Thyroid gland (tissue), 4 donors: ENCODE data around the gene JPT2. TPM values are rescaled to one million over a fixed set of nuclear protein-coding genes. Genes with fewer than 3 reads are reported as not detected.
A peak's percentile ranks its signal among the peaks of the same experiment; 100 is the strongest.

Experiments
- DNase-seq, 2 donors: peaks; one replicate each; pipeline ENCODE4 v3.0.0-alpha.2; 2019
- H3K27ac ChIP-seq, 3 donors: fragments of 200-600 bp; sonication (generic); 1 replicate in 2 of 3; 2 replicates in 1 of 3; pipeline ENCODE4 v1.5.1; 2016 to 2019; ENCODE audit warnings: mild to moderate bottlenecking in 1 of 3, moderate library complexity in 1 of 3
- H3K27me3 ChIP-seq: fragments of 200-600 bp; sonication (generic); one replicate; pipeline ENCODE4 v1.5.1; 2019
- H3K36me3 ChIP-seq, 2 donors: fragments of 200-600 bp; sonication (generic); one replicate each; pipeline ENCODE4 v1.5.1; 2016 to 2019
- H3K4me1 ChIP-seq, 2 donors: fragments of 200-600 bp; sonication (generic); one replicate each; pipeline ENCODE4 v1.5.1; 2017 to 2019
- H3K4me3 ChIP-seq, 3 donors: fragments of 200-600 bp; sonication (generic); replicated peaks in 1 of 3; 1 replicate in 2 of 3; 2 replicates in 1 of 3; pipeline ENCODE4 v1.5.1; 2016; ENCODE audit warnings: mild to moderate bottlenecking in 1 of 3
- H3K9me3 ChIP-seq: fragments of 200-600 bp; sonication (generic); one replicate; pipeline ENCODE4 v1.5.1; 2017
- POLR2A ChIP-seq, 2 donors: fragments of 450-650 bp; IDR thresholded peaks; one replicate each; pipeline ENCODE4 v1.6.1; 2017; ENCODE audit warnings: antibody characterized with exemption in 2 of 2, mild to moderate bottlenecking in 2 of 2, moderate library complexity in 1 of 2
- WGBS, 2 donors: methylation state at CpG; one replicate each; pipeline ENCODE4 v1.1.5; 2017; 5-methylcytosine and 5-hydroxymethylcytosine counted together
- intact Hi-C: fragments of 100-400 bp; cut with DNase I; formaldehyde crosslinking; loops from one replicate; pipeline ENCODE4 v1.15.1; 2023
- total RNA-seq, 4 donors: library from RNA; depleted of rRNA; stranded (reverse); fragments of >200 nt; gene quantifications; one replicate each; pipeline ENCODE4 v1.2.3, GENCODE V29; 2016
- TF ChIP-seq, protein P1 (sequence below), 6 experiments: fragments of 200-600 bp in 3 of 6; fragments of 450-650 bp in 3 of 6; sonication (generic) in 3 of 6; IDR thresholded peaks; one replicate each; pipeline ENCODE4 v1.5.1; 2016 to 2019; ENCODE audit warnings: antibody characterized with exemption in 6 of 6, mild to moderate bottlenecking in 2 of 6, inconsistent platforms in 1 of 6, moderate library complexity in 1 of 6

JPT2 gene
- total RNA-seq, 4 donors from 2014 or later: 30.8 to 50.3 (median 44.9) TPM

DNA sequence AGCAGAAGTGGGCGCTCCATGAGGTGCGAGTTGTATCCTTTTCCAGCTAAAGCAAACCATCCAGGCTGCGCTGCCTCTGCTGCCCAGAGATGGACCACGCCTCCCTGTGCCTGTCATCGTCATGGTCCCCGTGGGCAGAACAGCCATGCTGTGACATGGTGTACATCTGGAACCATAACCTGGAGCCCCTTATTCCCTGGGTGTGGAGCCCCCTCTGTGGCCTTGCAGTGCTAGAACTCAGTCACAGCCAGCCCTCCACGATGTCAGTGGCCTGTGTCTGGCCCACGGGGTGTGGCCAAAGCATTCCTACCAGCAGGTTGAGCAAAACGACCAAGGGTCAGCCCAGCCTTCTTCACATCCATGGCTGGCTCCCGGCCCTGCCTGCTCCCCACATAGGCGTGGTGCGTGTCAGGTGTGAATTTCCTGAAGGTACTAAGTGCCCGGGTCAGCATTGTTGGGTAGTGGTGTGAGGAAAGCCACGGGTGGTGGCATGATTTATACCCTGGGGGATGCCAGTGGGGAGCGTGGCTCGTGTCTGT is 22.7 kb upstream of the JPT2 start:
- no peak for DNase-seq
- Histone ChIP-seq H3K27ac (no peak overlapping the region), H3K9me3 (no peaks in the 10 kb centered on the region), H3K36me3 (peaks cover 58 to 62% of the 10 kb centered on the region in 2 donors), H3K4me3 (no peak overlapping the region), H3K4me1 (no peaks in the 10 kb centered on the region), H3K27me3 (no peaks in the 10 kb centered on the region)
- TF ChIP-seq POLR2A (IDR thresholded peaks at IDR 0.05): no peak
- TF ChIP-seq, protein P1, sequence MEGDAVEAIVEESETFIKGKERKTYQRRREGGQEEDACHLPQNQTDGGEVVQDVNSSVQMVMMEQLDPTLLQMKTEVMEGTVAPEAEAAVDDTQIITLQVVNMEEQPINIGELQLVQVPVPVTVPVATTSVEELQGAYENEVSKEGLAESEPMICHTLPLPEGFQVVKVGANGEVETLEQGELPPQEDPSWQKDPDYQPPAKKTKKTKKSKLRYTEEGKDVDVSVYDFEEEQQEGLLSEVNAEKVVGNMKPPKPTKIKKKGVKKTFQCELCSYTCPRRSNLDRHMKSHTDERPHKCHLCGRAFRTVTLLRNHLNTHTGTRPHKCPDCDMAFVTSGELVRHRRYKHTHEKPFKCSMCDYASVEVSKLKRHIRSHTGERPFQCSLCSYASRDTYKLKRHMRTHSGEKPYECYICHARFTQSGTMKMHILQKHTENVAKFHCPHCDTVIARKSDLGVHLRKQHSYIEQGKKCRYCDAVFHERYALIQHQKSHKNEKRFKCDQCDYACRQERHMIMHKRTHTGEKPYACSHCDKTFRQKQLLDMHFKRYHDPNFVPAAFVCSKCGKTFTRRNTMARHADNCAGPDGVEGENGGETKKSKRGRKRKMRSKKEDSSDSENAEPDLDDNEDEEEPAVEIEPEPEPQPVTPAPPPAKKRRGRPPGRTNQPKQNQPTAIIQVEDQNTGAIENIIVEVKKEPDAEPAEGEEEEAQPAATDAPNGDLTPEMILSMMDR (IDR thresholded peaks at IDR 0.05): no peak
- intact Hi-C loops: no loop called here
- WGBS, 2 donors: 91 to 94% methylated on average over 12 to 16 of the region's 16 CpGs

DNA sequence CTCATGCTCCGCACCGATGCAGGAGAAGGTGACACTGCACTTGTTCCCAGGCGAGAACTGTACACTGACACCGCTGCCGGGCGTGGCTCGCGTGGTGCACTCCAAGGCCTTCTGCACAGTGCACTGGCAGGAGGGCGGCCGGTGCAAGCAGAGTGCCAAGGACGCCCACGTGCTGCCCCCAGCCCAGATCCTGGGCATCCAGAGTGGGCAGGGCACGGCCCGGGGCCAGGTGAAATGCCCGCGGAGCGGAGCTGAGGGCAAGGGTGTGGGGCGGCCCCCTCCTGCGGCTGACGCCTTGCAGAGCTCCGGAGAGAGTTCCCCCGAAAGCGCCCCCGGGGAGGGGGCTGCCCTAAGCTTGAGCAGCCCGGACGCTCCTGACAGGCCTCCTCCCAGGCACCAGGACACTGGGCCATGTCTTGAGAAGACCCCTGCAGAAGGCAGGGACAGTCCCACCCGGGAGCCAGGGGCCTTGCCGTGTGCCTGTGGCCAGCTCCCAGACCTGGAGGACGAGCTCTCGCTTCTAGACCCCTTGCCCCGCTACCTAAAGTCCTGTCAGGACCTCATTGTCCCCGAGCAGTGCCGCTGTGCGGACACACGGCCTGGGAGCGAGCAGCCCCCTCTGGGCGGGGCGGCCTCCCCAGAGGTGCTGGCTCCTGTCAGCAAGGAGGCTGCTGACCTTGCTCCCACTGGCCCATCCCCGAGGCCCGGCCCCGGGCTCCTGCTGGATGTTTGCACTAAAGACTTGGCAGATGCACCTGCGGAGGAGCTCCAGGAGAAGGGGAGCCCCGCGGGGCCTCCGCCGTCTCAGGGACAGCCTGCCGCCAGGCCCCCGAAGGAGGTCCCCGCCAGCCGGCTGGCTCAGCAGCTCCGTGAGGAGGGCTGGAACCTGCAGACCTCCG is 21.9 kb upstream of the JPT2 start:
- DNase-seq: no peak
- Histone ChIP-seq H3K9me3 (no peaks in the 10 kb centered on the region), H3K27ac (no peak overlapping the region), H3K27me3 (no peaks in the 10 kb centered on the region), H3K4me1 (no peaks in the 10 kb centered on the region), H3K4me3 (no peak overlapping the region), H3K36me3 (peaks cover 58 to 69% of the 10 kb centered on the region in 2 donors)
- 96 to 98% methylated on average over 14 to 29 of the region's 52 CpGs for whole genome bisulfite sequencing, 2 donors
- intact Hi-C loops: no loop called here
- TF ChIP-seq, protein P1 (IDR thresholded peaks at IDR 0.05): no peak
- TF ChIP-seq POLR2A (IDR thresholded peaks at IDR 0.05): no peak

DNA sequence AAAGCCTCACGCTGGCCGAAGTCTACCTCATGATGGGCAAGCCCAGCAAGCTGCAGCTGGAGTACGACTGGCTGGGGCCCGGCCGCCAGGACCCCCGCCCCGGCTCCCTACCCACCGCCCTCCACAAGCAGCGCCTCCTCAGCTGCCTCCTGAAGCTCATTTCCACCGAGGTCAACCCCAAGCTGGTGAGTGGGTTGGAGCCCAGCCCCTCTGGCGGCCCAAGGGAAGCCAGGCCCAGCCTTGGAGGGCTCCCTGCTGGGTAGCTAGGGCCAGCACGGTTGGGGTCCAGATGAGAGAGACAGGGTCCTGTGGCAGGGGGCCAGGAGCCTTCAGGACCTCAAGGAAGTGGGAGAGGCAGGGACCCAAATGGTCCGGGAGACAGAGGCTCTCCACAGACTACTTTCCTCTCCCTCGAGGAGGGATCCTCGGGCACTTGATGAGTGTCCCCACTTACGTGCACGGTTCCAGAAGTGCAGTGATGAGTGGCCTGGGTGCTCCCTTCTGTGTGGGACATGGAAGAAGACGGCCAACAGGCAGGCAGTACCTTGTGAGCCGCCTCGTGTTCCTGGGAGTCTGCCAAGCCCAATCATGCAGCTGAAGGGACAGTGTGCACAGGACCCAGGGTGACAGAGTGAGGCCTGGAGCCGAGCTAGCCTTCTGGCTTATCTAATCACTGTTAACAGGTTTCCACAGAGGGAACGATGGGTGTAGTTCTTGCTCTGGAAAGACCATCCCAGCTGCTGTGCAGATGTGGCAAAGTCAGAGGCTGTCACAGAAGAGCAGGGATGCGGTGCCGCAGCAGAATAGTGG is 21.1 kb upstream of the JPT2 start:
- no peaks in the 10 kb centered on the region for H3K9me3 ChIP-seq
- intact Hi-C loops: no loop called here
- WGBS, 2 donors: 85 to 89% methylated on average over 15 of the region's 24 CpGs
- H3K4me1 ChIP-seq: no peaks in the 10 kb centered on the region
- peaks cover 58 to 73% of the 10 kb centered on the region in 2 donors for H3K36me3 ChIP-seq
- DNase-seq: peak; percentile 38 to 82
- no peak overlapping the region for H3K27ac ChIP-seq
- H3K27me3 ChIP-seq: no peaks in the 10 kb centered on the region
- TF ChIP-seq, protein P1 (IDR thresholded peaks at IDR 0.05): no peak
- no peak for TF ChIP-seq POLR2A (IDR thresholded peaks at IDR 0.05)
- no peak overlapping the region for H3K4me3 ChIP-seq

DNA sequence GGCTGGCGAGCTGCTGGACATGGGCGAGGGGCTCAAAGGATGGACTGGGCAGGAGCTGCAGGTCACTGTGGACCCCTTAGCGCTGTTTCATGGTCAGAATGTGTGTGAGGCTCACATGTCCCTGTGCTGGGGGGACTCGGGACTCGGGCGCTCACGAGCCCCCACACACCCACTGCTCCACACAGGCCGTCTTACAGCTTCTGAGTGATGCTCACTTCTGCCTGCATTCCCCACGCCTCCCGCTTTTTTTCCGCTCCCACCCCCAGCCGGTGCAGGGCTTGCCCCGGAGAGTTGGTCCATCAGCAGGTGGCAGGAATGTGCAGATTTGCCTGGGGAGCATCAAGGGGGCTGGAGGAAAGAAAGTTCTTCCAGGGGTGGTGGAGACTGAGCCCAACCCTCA is 20.2 kb upstream of the JPT2 start:
- Histone ChIP-seq H3K36me3 (peaks cover 56 to 75% of the 10 kb centered on the region in 2 donors), H3K4me3 (no peak overlapping the region), H3K4me1 (no peaks in the 10 kb centered on the region), H3K27me3 (no peaks in the 10 kb centered on the region), H3K27ac (no peak overlapping the region), H3K9me3 (no peaks in the 10 kb centered on the region)
- TF ChIP-seq, protein P1 (IDR thresholded peaks at IDR 0.05): no peak
- TF ChIP-seq POLR2A (IDR thresholded peaks at IDR 0.05): no peak
- WGBS, 2 donors: 95 to 97% methylated on average over 13 of the region's 13 CpGs
- intact Hi-C loops: no loop called here
- no peak for DNase-seq
